PC-9 (cell line): ENCODE results near the gene ITIH5.

Experiments used
- CTCF ChIP-seq: fragments of 200-600 bp; sonication (generic); conservative IDR thresholded peaks from 2 replicates; pipeline ENCODE4 v1.6.1; 2017; ENCODE audit warnings: mixed run types, antibody characterized with exemption, mild to moderate bottlenecking, moderate library complexity
- EZH2 ChIP-seq: fragments of 200-600 bp; sonication (generic); IDR thresholded peaks from 2 replicates; pipeline ENCODE4 v1.8.0; 2017; ENCODE audit warnings: antibody characterized with exemption, low read depth

GRCh38 chr10:7609556-7609955 is 57.2 kb downstream of the ITIH5 start:
- no peak for TF ChIP-seq CTCF
- no peak for TF ChIP-seq EZH2
